ENCODE measurements around the gene CCNL2.

CCNL2 gene

GRCh38 chr1:1347663-1348419 is 51.3 kb downstream of the CCNL2 start:
- Histone ChIP-seq H3K27ac (ENCODE audit: low read length) (peak overlapping the region; percentile 51), H3K4me1 (ENCODE audit: control insufficient read depth in 1 of 2, insufficient read depth in 2 of 2, low read length in 2 of 2) (peaks cover 9 to 56% of the 10 kb centered on the region in 2 donors), H3K36me3 (ENCODE audit: control insufficient read depth in 1 of 2, insufficient read depth in 2 of 2, low read length in 2 of 2) (no peaks in the 10 kb centered on the region), H3K9me3 (ENCODE audit: control insufficient read depth in 1 of 2, low read length in 2 of 2) (no peaks in the 10 kb centered on the region), H3K4me3 (ENCODE audit: low read depth in 1 of 2, low read length in 2 of 2) (peak overlapping the region; percentile 61 to 73), H3K27me3 (ENCODE audit: low read depth, low read length) (peaks cover 5% of the 10 kb centered on the region)

- Histone ChIP-seq H3K9me3 (ENCODE audit: control insufficient read depth in 1 of 2, low read length in 2 of 2) (no peaks in the 10 kb centered on the region), H3K4me1 (ENCODE audit: control insufficient read depth in 1 of 2, insufficient read depth in 2 of 2, low read length in 2 of 2) (peaks cover 9 to 48% of the 10 kb centered on the region in 2 donors), H3K4me3 (ENCODE audit: low read depth in 1 of 2, low read length in 2 of 2) (peak overlapping the region; percentile 61 to 73), H3K36me3 (ENCODE audit: control insufficient read depth in 1 of 2, insufficient read depth in 2 of 2, low read length in 2 of 2) (peaks cover 0 to 4% of the 10 kb centered on the region in 2 donors), H3K27me3 (ENCODE audit: low read depth, low read length) (no peaks in the 10 kb centered on the region), H3K27ac (ENCODE audit: low read length) (no peak overlapping the region)
Observed at GRCh38 chr1:1347026-1347595, 52.0 kb downstream of the CCNL2 start.

- no peaks in the 10 kb centered on the region for H3K9me3 ChIP-seq (ENCODE audit: control insufficient read depth in 1 of 2, low read length in 2 of 2)
- peaks cover 9 to 42% of the 10 kb centered on the region in 2 donors for H3K4me1 ChIP-seq (ENCODE audit: control insufficient read depth in 1 of 2, insufficient read depth in 2 of 2, low read length in 2 of 2)
- no peaks in the 10 kb centered on the region for H3K27me3 ChIP-seq (ENCODE audit: low read depth, low read length)
- peaks cover 0 to 10% of the 10 kb centered on the region in 2 donors for H3K36me3 ChIP-seq (ENCODE audit: control insufficient read depth in 1 of 2, insufficient read depth in 2 of 2, low read length in 2 of 2)
- peak overlapping the region in 1 of 2 donors; percentile 17 for H3K4me3 ChIP-seq (ENCODE audit: low read depth in 1 of 2, low read length in 2 of 2)
- no peak overlapping the region for H3K27ac ChIP-seq (ENCODE audit: low read length)
Observed at GRCh38 chr1:1346501-1346890, 52.6 kb downstream of the CCNL2 start.

GRCh38 chr1:1345860-1346500 is 53.2 kb downstream of the CCNL2 start:
- Histone ChIP-seq H3K4me3 (ENCODE audit: low read depth in 1 of 2, low read length in 2 of 2) (peak overlapping the region in 1 of 2 donors; percentile 17), H3K27me3 (ENCODE audit: low read depth, low read length) (no peaks in the 10 kb centered on the region), H3K27ac (ENCODE audit: low read length) (no peak overlapping the region), H3K9me3 (ENCODE audit: control insufficient read depth in 1 of 2, low read length in 2 of 2) (no peaks in the 10 kb centered on the region), H3K36me3 (ENCODE audit: control insufficient read depth in 1 of 2, insufficient read depth in 2 of 2, low read length in 2 of 2) (peaks cover 0 to 14% of the 10 kb centered on the region in 2 donors), H3K4me1 (ENCODE audit: control insufficient read depth in 1 of 2, insufficient read depth in 2 of 2, low read length in 2 of 2) (peaks cover 9 to 40% of the 10 kb centered on the region in 2 donors)

- H3K27me3 ChIP-seq (ENCODE audit: low read depth, low read length), result no peaks in the 10 kb centered on the region
- H3K36me3 ChIP-seq (ENCODE audit: control insufficient read depth in 1 of 2, insufficient read depth in 2 of 2, low read length in 2 of 2), result peaks cover 3 to 15% of the 10 kb centered on the region in 2 donors
- no peaks in the 10 kb centered on the region for H3K9me3 ChIP-seq (ENCODE audit: control insufficient read depth in 1 of 2, low read length in 2 of 2)
- H3K27ac ChIP-seq (ENCODE audit: low read length), result no peak overlapping the region
- peaks cover 9 to 40% of the 10 kb centered on the region in 2 donors for H3K4me1 ChIP-seq (ENCODE audit: control insufficient read depth in 1 of 2, insufficient read depth in 2 of 2, low read length in 2 of 2)
- no peak overlapping the region for H3K4me3 ChIP-seq (ENCODE audit: low read depth in 1 of 2, low read length in 2 of 2)
Observed at GRCh38 chr1:1345384-1345783, 53.8 kb downstream of the CCNL2 start.

GRCh38 chr1:1344655-1345361 is 54.3 kb downstream of the CCNL2 start:
- Histone ChIP-seq H3K27me3 (ENCODE audit: low read depth, low read length) (no peaks in the 10 kb centered on the region), H3K27ac (ENCODE audit: low read length) (no peak overlapping the region), H3K36me3 (ENCODE audit: control insufficient read depth in 1 of 2, insufficient read depth in 2 of 2, low read length in 2 of 2) (peaks cover 3 to 21% of the 10 kb centered on the region in 2 donors), H3K4me3 (ENCODE audit: low read depth in 1 of 2, low read length in 2 of 2) (no peak overlapping the region), H3K9me3 (ENCODE audit: control insufficient read depth in 1 of 2, low read length in 2 of 2) (no peaks in the 10 kb centered on the region), H3K4me1 (ENCODE audit: control insufficient read depth in 1 of 2, insufficient read depth in 2 of 2, low read length in 2 of 2) (peaks cover 9 to 40% of the 10 kb centered on the region in 2 donors)

GRCh38 chr1:1343811-1344421 is 55.2 kb downstream of the CCNL2 start:
- peaks cover 9 to 40% of the 10 kb centered on the region in 2 donors for H3K4me1 ChIP-seq (ENCODE audit: control insufficient read depth in 1 of 2, insufficient read depth in 2 of 2, low read length in 2 of 2)
- no peak overlapping the region for H3K27ac ChIP-seq (ENCODE audit: low read length)
- no peak overlapping the region for H3K4me3 ChIP-seq (ENCODE audit: low read depth in 1 of 2, low read length in 2 of 2)
- peaks cover 3 to 28% of the 10 kb centered on the region in 2 donors for H3K36me3 ChIP-seq (ENCODE audit: control insufficient read depth in 1 of 2, insufficient read depth in 2 of 2, low read length in 2 of 2)
- no peaks in the 10 kb centered on the region for H3K9me3 ChIP-seq (ENCODE audit: control insufficient read depth in 1 of 2, low read length in 2 of 2)
- H3K27me3 ChIP-seq (ENCODE audit: low read depth, low read length), result no peaks in the 10 kb centered on the region

- peaks cover 3 to 39% of the 10 kb centered on the region in 2 donors for H3K36me3 ChIP-seq (ENCODE audit: control insufficient read depth in 1 of 2, insufficient read depth in 2 of 2, low read length in 2 of 2)
- peaks cover 9 to 31% of the 10 kb centered on the region in 2 donors for H3K4me1 ChIP-seq (ENCODE audit: control insufficient read depth in 1 of 2, insufficient read depth in 2 of 2, low read length in 2 of 2)
- no peak overlapping the region for H3K27ac ChIP-seq (ENCODE audit: low read length)
- H3K9me3 ChIP-seq (ENCODE audit: control insufficient read depth in 1 of 2, low read length in 2 of 2), result no peaks in the 10 kb centered on the region
- H3K4me3 ChIP-seq (ENCODE audit: low read depth in 1 of 2, low read length in 2 of 2), result no peak overlapping the region
- no peaks in the 10 kb centered on the region for H3K27me3 ChIP-seq (ENCODE audit: low read depth, low read length)
Observed at GRCh38 chr1:1342584-1343115, 56.5 kb downstream of the CCNL2 start.

- Histone ChIP-seq H3K4me1 (ENCODE audit: control insufficient read depth in 1 of 2, insufficient read depth in 2 of 2, low read length in 2 of 2) (peaks cover 3 to 26% of the 10 kb centered on the region in 2 donors), H3K9me3 (ENCODE audit: control insufficient read depth in 1 of 2, low read length in 2 of 2) (no peaks in the 10 kb centered on the region), H3K36me3 (ENCODE audit: control insufficient read depth in 1 of 2, insufficient read depth in 2 of 2, low read length in 2 of 2) (peaks cover 3 to 44% of the 10 kb centered on the region in 2 donors), H3K27ac (ENCODE audit: low read length) (no peak overlapping the region), H3K27me3 (ENCODE audit: low read depth, low read length) (no peaks in the 10 kb centered on the region), H3K4me3 (ENCODE audit: low read depth in 1 of 2, low read length in 2 of 2) (no peak overlapping the region)
Observed at GRCh38 chr1:1342061-1342562, 57.0 kb downstream of the CCNL2 start.

GRCh38 chr1:1341549-1342021 is 57.5 kb downstream of the CCNL2 start:
- Histone ChIP-seq H3K9me3 (ENCODE audit: control insufficient read depth in 1 of 2, low read length in 2 of 2) (no peaks in the 10 kb centered on the region), H3K4me3 (ENCODE audit: low read depth in 1 of 2, low read length in 2 of 2) (no peak overlapping the region), H3K36me3 (ENCODE audit: control insufficient read depth in 1 of 2, insufficient read depth in 2 of 2, low read length in 2 of 2) (peaks cover 3 to 48% of the 10 kb centered on the region in 2 donors), H3K4me1 (ENCODE audit: control insufficient read depth in 1 of 2, insufficient read depth in 2 of 2, low read length in 2 of 2) (peaks cover 0 to 21% of the 10 kb centered on the region in 2 donors), H3K27ac (ENCODE audit: low read length) (no peak overlapping the region), H3K27me3 (ENCODE audit: low read depth, low read length) (no peaks in the 10 kb centered on the region)
